NCI-H128 (cell line): ENCODE results near the gene RPA1.
"Not testable (repeated sequence)": the region's sequence is repeated elsewhere in the genome, so short reads cannot be mapped to it uniquely, and the experiment has no call there.

ENCODE experiments used
- DNase-seq: peaks from one replicate; lab custom pipeline; 2025; ENCODE audit not compliant: unreplicated experiment; lab: John Stamatoyannopoulos, UW

RPA1 gene

GRCh38 chr17:1829592-1830257, at the start of gene RPA1, which contains the start of gene SMYD4:
TSS of gene RPA1 (plus strand) at chr17:1830005. CDS start at chr17:1830094, 89 bp downstream.
TSS of gene SMYD4 (minus strand) at chr17:1829902. CDS start at chr17:1827994, 1,908 bp downstream.
- peak; percentile 44 for DNase-seq

GRCh38 chr17:1782171-1782567, 47.6 kb upstream of the RPA1 start:
- no peak for DNase-seq

GRCh38 chr17:1783271-1783670, 46.5 kb upstream of the RPA1 start:
- DNase-seq, result no peak

DNA sequence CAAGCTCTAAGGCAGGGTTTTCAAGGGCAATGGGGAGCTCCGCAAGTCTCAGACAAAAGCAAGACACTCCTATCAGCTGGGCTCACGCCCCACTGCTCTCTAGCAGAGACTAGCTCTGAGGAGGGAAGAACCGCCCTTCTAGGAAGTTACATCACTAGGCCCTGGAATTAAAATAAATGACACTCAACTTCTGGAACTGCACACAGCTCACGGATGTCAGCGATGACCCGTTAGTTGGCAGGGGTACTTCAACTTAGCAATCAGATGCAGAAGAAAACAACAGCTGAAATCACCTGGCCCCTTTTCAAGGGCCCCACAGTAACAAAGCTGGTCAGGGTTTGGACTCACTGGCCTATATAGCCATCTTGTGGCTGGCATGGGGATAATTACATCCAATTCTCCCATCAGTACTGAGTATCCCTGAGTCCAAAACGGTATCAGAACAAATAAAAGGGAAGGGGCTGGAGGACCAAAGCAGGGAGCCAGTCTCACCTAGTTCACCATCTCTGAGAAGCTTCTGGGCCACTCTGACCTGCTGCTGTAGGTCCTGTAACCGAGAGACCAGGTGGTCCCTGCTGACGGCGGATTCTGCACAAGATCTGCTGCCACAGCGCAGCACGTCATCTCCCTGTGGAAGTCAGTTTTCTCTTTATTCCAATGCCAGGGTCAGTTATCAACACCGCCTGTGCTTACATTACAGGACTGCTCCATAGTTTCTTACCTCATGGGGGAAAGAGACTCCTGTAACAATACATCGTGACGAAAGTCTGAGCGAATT, 45.8 kb upstream of the RPA1 start:
- no peak for DNase-seq

- no peak for DNase-seq
These were observed 43.9 kb upstream of the RPA1 start for GRCh38 chr17:1785930-1786329.

DNA sequence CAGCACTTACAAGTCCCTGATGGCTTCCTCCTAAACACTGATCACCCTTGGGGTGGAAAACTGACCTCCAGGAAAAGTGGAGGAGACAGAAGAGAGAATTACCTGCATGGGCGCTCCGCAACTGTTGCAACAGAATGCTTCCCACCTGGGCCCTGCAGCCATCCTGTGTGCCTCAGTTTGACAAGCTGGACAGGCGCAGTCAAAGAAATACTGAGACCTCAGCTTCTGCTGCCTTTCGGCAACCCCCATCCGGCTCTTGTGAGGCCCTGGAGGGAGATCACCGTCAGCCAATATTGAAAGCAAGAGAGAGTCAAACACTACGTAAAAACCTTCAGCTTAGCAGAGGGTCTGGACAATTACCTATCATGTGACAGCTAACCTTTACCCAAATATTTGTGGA, 43.1 kb upstream of the RPA1 start:
- no peak for DNase-seq

GRCh38 chr17:1787301-1787902, 42.4 kb upstream of the RPA1 start:
- DNase-seq, result no peak

GRCh38 chr17:1789936-1790335, 39.9 kb upstream of the RPA1 start:
- DNase-seq, result no peak

GRCh38 chr17:1792495-1793446, 37.0 kb upstream of the RPA1 start:
- no peak for DNase-seq

DNA sequence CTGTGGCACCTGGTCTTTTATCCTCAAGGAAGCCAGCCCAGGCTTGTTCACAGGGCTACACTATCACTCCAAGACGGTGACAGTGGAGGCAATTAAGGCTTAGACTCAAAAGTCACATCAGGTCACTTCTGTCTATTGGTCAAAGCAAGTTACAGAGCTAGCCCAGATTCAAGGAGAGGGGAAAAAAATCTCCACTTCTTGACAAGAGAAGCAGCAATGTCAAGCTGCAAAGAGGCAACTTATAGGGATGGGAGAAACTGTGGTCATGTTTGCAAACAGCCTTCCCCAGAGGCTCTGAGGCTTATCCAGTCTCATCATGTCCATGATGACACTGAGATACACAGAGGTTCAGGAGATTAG, 36.4 kb upstream of the RPA1 start:
- no peak for DNase-seq

DNA sequence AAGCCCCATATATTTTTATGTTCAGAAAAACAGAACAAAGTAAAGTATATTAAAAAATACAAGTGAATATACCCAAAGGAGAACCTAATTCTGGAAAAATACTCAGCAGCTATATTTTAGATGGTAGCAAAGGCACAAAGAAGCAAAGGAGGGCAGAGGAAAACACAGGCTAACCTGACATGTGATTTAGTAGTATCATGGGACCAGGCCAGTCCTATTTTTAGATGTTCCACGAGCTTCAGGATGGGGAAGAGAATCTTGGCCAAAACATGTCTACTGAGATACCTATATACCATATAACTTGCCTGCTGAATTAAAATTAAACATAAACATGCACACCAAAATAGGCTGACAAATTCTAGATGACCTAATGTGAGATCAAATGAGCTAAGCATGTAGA, 33.0 kb upstream of the RPA1 start:
- DNase-seq, result no peak

- no peak for DNase-seq
These were observed 32.5 kb upstream of the RPA1 start for GRCh38 chr17:1797323-1797722.

GRCh38 chr17:1797846-1798245, 32.0 kb upstream of the RPA1 start:
- not testable (repeated sequence) for DNase-seq

DNA sequence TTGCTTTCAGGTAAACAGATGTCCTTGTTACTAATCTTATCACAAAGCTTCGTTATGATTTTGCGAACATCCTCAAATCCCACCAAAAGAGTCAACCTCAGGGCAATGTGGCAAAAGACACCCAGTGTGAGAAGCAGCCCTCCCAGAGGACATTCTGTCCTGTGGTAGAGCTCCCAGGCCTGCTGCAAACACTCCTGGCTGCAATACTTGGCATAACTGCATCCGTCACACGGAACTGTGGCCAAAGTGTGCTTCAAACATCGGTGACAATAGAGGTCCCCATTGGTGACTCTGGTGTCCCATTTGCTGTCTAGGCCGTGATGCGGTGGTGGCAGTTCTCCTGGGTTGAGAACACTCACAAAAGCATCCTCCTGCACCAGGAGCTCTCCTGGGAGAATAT, 29.6 kb upstream of the RPA1 start:
- no peak for DNase-seq

- no peak for DNase-seq
These were observed 29.1 kb upstream of the RPA1 start for GRCh38 chr17:1800712-1801111.

DNA sequence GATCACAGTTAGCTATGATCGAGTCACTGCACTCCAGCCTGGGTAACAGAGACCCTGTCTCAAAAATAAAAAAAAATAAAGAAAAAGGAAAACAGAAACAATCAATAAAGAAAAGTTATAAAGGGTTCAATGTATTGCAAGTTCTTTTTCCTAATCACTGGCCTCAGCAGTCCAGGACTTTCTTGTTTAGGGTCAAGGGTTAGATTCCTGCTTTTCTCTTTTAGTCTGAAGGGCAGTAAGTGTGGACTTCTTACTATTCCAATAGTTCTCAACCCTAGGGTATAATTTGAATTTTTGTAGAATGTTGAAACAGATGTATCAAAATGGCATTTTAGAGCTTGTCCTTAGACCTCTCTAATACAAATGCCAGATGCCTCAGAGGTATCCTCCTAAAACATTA, 27.4 kb upstream of the RPA1 start:
- no peak for DNase-seq

GRCh38 chr17:1803280-1803679, 26.5 kb upstream of the RPA1 start:
- no peak for DNase-seq

- DNase-seq, result no peak
These were observed 21.9 kb upstream of the RPA1 start for GRCh38 chr17:1807890-1808289.

DNA sequence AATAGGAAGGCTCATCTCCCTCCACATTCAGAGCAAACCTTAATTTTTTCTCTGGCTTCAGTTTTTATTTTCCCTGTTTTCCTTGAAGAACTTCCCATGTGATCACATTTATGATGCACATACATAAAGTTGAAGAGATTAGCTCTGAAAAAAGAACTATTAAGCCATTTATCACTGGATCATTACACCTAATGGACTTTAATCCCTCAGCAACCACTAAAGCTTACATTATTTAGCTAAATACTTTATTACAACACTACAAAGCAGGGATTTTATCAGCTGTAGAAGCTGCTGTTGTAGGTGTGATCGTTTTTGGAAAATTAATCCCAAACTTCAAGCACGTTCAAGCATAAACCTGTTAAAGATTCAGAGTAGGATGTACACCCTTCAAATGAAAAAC, 21.2 kb upstream of the RPA1 start:
- DNase-seq, result no peak

DNA sequence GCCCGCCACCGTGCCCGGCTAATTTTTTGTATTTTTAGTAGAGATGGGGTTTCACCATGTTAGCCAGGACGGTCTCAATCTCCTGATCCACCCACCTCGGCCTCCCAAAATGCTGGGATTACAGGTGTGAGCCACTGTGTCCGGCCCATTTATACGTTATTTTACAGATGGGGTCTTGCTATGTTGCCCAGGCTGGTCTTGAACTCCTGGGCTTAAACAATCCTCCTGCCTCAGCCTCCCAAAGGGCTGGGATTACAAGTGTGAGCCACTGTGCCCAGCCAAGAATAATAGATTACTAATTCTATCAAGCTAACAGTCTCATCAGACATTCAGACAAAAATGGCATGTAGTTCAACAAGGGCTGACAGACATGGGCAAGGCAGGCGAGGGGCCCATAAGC, 20.0 kb upstream of the RPA1 start:
- DNase-seq, result not testable (repeated sequence)

DNA sequence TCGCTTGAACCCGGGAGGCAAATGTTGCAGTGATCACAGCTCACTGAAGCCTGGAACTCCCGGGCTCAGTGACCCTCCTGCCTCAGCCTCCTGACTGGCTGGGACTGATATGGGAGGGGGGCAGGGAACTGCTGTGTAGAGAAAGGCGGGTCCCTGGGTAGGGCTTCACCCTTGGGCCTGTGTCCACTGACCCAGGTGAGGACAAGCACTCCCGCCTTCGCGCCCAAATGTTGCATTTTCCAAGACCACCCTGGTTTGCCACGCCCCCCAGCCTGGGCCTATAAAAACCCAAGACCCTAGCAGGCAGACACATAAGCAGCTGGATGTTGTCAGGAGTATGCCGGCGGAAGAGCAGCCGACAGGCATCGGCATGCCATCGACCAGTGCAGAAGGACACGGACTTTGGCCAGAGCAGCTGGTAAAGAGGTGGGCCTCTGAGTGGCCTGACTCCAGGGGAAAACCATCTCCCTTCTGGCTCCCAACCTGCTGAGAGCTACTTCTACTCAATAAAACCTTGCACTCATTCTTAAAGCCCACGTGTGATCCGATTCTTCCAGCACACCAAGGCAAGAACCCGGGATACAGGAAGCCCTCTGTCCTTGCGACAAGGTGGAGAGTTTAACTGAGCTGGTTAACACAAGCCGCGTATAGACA, 19.2 kb upstream of the RPA1 start:
- DNase-seq, result no peak
